ENCODE data around the gene UBE2I.

Gene UBE2I

GRCh38 chr16:1277151-1277598 is 32.3 kb upstream of the UBE2I start:
- DNase-seq (ENCODE audit: low read depth in 2 of 3, low spot score in 2 of 3) = no peak

DNA sequence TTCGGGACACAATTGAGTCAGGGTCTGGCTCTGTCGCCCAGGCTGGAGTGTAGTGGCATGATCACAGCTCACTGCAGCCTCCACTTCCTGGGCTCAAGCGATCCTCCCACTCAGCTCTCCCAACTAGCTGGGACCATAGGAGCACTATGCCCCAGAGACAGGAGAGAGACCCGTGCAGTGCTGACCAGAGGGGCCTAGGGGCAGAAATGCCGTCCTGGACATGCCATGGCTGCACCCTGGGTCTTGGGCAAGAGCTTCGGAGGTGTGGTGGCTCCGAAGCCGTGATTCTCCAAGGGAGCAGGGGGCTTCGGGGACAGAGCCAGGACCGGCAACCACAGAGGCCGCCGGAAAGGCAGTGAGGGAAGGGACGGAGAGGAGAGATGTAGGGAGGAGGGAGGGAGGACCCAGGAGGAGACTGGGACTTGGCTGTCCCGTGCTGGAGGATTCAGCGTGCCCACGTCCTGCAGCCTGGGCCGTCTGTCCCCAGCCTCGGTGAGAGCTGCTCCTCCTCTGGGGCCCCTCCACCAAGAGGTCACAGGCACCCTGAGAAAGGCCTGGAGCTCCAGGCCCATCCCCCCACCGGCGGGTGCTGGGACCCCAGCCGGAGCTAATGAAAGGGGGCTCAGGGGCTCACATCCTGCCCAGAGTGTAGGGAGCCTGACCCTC is 31.7 kb upstream of the UBE2I start:
- no peak for DNase-seq (ENCODE audit: low read depth in 2 of 3, low spot score in 2 of 3)

GRCh38 chr16:1278477-1278876 is 31.0 kb upstream of the UBE2I start:
- no peak for DNase-seq (ENCODE audit: low read depth in 2 of 3, low spot score in 2 of 3)

DNA sequence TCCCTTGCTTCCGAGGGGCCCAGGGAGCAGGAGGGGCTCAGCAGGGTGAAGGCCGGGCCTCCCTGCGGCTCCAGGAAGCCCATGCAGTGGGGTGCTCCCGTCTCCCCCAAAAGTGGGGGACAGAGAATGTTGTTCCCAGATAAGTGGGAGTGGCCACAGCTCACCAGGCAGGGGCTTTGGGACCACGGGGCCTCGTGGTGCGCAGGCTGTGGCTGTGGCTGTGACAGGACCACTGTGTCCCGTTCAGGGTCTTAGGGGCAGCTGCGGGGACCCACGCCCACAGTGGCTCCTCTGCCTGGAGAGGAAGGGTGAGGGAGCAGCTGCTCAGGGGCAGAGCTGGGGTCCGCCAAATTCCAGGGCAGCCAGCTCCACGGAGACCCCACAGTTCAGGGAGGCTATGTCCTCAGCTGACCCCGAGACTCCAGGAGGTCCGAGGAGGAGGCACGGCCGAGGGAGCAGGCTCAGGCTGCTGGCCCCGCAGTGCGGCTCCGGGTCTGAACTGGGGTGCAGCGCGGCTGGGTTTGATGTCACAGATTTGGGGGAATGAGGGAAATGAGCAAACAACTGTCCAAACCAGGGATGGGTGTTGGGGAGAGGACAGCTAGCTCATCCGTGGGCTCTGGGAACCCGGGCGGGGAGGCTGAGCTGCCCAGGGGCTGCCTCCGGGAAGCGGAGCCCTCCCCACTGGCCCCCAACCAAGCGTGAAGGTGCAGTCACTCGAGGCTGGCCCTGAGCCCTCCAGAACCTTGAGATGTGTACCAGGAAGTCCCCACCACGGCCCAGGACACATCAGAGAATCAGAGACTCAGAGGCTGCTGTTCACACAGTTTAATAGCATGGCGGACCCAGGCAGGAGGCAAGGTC is 30.1 kb upstream of the UBE2I start:
- DNase-seq (ENCODE audit: low read depth in 2 of 3, low spot score in 2 of 3) = no peak

GRCh38 chr16:1279945-1280589 is 29.4 kb upstream of the UBE2I start:
- no peak for DNase-seq (ENCODE audit: low read depth in 2 of 3, low spot score in 2 of 3)

- no peak for DNase-seq (ENCODE audit: low read depth in 2 of 3, low spot score in 2 of 3)
Observed at GRCh38 chr16:1280783-1281182, 28.7 kb upstream of the UBE2I start.

- no peak for DNase-seq (ENCODE audit: low read depth in 2 of 3, low spot score in 2 of 3)
Observed at GRCh38 chr16:1281517-1281916, 27.9 kb upstream of the UBE2I start.

DNA sequence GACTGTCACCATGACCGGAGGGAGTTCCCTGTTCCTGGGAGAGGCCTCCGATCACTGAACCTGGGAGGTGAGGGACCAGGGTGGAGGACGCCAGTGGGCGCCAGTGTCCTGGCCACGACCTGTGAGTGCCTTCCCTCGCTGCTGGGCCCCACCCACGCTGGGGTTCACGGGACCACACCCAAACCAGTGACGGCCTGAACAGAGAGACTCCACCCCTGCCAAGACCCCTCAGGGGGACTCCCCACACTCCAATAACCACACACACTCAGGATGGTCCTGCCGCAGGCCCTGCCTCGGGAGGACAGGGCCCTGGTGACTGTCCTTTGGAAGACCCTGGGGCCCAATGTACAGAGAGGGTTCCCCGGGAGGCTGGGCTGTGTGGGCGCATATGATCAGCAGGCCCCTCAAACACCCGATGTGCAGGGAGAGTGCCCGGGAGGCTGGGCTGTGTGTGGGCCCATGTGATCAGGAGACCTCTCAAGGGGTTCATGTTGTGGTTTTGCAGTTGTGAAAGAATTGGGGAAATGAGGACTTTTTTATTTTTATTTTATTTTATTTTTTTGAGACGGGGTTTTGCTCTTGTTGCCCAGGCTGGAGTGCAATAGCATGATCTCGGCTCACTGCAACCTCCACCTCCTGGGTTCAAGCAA is 27.0 kb upstream of the UBE2I start:
- DNase-seq (ENCODE audit: low read depth in 2 of 3, low spot score in 2 of 3) = no peak

DNA sequence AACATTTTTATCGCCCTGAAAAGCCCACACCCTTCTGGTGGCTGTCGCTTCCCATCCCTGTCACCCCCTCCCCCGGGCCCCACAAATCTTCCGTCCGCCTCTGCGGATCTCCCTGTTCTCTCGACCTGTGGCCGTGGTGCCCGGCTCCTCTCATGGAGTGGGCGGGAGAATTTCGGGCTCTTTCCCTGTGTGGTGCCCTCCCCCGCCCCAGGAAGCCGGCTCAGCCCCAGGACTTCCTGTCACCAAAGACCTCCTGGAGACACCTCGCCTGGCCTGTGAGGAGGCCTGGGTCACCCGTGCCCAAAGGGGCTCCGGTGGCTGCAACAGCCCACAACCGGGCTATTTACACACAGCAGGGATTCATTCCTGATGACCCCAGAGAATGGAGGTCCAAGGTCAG is 26.1 kb upstream of the UBE2I start:
- no peak for DNase-seq (ENCODE audit: low read depth in 2 of 3, low spot score in 2 of 3)

DNA sequence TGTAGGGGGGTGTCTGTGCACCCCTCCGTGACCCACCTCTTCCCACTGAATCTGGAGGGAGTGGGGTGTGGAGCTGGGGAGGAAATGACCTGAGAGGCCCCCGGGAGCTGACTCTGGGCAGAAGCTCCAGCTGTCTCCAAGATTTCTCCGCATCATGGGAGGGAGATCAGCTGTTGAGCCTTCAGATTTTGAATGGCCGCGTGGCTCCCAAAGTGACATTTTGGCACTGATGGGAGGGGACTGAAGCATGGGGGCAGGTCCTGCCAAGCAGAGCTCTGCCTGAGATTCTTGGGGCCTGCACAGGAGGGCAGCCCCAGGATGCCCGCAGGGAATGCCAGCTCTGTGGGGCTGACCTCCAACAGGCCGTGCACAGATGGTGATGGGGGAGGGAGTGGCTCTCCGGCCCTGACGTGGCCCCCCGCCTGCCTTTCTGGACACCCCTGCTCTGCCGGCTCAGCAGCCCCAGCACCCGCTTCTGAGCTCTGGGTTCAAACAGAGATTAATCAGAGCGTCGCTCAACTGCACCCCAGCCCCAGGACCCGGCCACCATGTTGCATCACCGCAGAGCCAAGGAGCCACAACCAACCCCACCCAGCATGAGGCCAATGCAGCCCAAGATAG is 25.3 kb upstream of the UBE2I start:
- DNase-seq (ENCODE audit: low read depth in 2 of 3, low spot score in 2 of 3) = no peak

- DNase-seq (ENCODE audit: low read depth in 2 of 3, low spot score in 2 of 3) = no peak
Observed at GRCh38 chr16:1285669-1286512, 23.5 kb upstream of the UBE2I start.

GRCh38 chr16:1286513-1287094 is 22.8 kb upstream of the UBE2I start:
- no peak for DNase-seq (ENCODE audit: low read depth in 2 of 3, low spot score in 2 of 3)

- DNase-seq (ENCODE audit: low read depth in 2 of 3, low spot score in 2 of 3) = no peak
Observed at GRCh38 chr16:1287982-1288670, 21.3 kb upstream of the UBE2I start.

- DNase-seq (ENCODE audit: low read depth in 2 of 3, low spot score in 2 of 3) = no peak
Observed at GRCh38 chr16:1288813-1289476, 20.5 kb upstream of the UBE2I start.

DNA sequence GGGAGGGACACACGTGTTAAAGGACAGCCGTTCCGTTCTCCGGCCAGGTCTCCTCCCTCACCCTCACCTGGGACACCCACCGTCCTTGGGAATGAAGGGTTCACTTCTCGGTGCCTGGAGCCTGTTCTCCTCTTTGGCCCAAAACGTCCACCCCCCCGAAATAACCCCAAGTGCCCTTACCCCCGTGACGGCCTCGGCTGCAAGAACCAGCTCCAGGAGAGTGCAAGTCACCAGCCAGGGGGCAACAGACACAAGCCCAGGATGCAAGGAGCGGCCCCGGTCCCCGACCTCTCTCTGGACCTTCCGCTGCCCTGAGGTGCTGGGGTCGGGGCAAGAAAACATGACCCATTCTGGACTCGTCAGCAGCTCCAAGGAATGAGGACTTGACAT is 20.0 kb upstream of the UBE2I start:
- DNase-seq (ENCODE audit: low read depth in 2 of 3, low spot score in 2 of 3) = no peak

DNA sequence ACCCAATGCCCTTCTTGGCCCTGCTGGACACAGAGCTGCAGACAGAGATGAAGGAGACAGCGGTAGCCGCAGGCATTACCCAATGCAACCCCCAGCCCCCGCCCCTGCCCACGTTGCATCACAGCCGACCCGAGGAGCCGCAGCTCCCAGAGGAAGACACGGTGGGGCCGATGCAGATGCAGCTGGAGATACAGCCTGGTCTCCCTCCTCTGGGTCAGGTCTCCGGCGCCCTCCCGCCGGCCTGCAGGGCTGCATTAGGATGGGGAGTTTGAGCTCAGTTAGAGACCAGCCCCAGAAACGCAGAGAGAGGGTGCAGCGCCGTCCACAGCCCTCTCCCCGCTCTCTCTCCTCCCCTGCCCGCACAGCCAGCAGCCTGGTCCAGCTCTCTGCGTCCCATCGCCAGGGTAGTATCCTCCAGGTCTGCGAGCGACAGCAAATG is 19.4 kb upstream of the UBE2I start:
- DNase-seq (ENCODE audit: low read depth in 2 of 3, low spot score in 2 of 3) = no peak

DNA sequence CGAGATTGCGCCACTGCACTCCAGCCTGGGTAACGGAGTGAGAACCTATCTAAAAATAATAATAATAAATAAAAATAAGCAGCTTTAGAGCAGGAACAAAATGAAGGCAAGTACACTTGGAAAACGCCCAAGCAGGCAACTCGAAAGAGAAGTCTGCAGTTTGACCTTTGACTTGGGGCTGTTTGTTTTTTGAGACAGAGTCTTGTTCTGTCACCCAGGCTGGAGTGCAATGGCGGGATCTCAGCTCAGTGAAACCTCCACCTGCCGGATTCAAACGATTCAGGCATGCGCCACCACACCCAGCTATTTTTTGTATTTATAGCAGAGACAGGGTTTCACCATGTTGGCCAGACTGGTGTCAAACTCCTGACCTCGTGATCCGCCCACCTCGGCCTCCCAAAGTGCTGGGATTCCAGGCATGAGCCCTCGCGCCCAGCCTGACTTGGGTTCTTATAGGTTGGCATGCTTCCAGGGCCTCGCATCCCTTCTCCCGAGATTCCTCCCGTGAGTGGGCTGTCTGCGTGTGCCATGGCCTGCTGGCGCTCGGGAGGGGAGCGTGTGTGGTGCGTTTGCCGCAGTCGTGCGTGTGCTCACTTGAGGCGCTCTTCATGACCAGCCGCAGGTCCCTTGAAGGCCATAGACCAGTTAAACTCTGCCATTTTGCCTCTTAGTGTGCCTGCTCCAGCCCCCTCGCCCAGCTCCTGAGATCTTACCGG is 18.4 kb upstream of the UBE2I start:
- DNase-seq (ENCODE audit: low read depth in 2 of 3, low spot score in 2 of 3) = no peak

DNA sequence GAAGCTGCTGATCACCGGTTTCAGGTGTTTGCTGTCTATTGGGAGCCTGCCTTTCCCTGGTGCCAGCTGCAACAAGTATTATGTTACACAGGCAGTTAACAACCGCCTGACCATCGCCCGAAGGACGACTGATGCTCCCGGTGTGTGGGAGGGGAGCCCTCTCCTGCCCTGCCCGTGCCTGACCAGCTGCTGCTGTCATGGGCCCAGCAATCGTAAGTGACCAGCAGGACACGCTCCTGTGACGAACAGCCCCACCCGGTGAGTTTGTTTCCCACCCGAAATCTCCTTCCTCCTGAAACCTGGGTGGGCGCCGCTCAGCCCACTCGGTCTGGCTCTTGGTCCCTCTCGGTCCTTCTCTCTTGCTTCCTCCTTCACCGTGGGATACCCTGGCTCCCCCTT is 17.9 kb upstream of the UBE2I start:
- DNase-seq (ENCODE audit: low read depth in 2 of 3, low spot score in 2 of 3) = no peak

Data from activated CD8-positive, alpha-beta memory T cell treated with anti-CD3 and anti-CD28 coated beads for 48 hours (primary cell).